ENCODE data around the gene IRF1.

Gene IRF1

GRCh38 chr5:132473019-132473531 lies 17.5 kb downstream of the IRF1 start:
- no peak overlapping the region for H3K4me3 ChIP-seq (ENCODE audit: low read depth, low read length)
- no peak for DNase-seq (ENCODE audit: low read depth)
- TF ChIP-seq CTCF (IDR thresholded peaks at IDR 0.05; ENCODE audit: control insufficient read depth, extremely low read depth, insufficient read depth): no peak

GRCh38 chr5:132472431-132472830 lies 18.1 kb downstream of the IRF1 start:
- no peak for DNase-seq (ENCODE audit: low read depth)
- no peak for TF ChIP-seq CTCF (IDR thresholded peaks at IDR 0.05; ENCODE audit: control insufficient read depth, extremely low read depth, insufficient read depth)
- H3K4me3 ChIP-seq (ENCODE audit: low read depth, low read length): no peak overlapping the region

- H3K4me3 ChIP-seq (ENCODE audit: low read depth, low read length): no peak overlapping the region
- TF ChIP-seq CTCF (IDR thresholded peaks at IDR 0.05; ENCODE audit: control insufficient read depth, extremely low read depth, insufficient read depth): no peak
- no peak for DNase-seq (ENCODE audit: low read depth)
Observed at GRCh38 chr5:132471944-132472343, 18.6 kb downstream of the IRF1 start.

- no peak for TF ChIP-seq CTCF (IDR thresholded peaks at IDR 0.05; ENCODE audit: control insufficient read depth, extremely low read depth, insufficient read depth)
- no peak overlapping the region for H3K4me3 ChIP-seq (ENCODE audit: low read depth, low read length)
- no peak for DNase-seq (ENCODE audit: low read depth)
Observed at GRCh38 chr5:132471151-132471907, 19.2 kb downstream of the IRF1 start.

- no peak overlapping the region for H3K4me3 ChIP-seq (ENCODE audit: low read depth, low read length)
- no peak for DNase-seq (ENCODE audit: low read depth)
- TF ChIP-seq CTCF (IDR thresholded peaks at IDR 0.05; ENCODE audit: control insufficient read depth, extremely low read depth, insufficient read depth): no peak
Observed at GRCh38 chr5:132470596-132470995, 20.0 kb downstream of the IRF1 start.

GRCh38 chr5:132470010-132470392 lies 20.6 kb downstream of the IRF1 start:
- H3K4me3 ChIP-seq (ENCODE audit: low read depth, low read length): no peak overlapping the region
- no peak for TF ChIP-seq CTCF (IDR thresholded peaks at IDR 0.05; ENCODE audit: control insufficient read depth, extremely low read depth, insufficient read depth)
- no peak for DNase-seq (ENCODE audit: low read depth)

All from LNCaP clone FGC (cell line).